IPS-18c (cell line): Measurements from ENCODE around the gene HAUS5.
"Not testable (repeated sequence)": the region's sequence is repeated elsewhere in the genome, so short reads cannot be mapped to it uniquely, and the experiment has no call there.

Experiments used
- H3K4me3 ChIP-seq: 2 replicates; pipeline ENCODE4 v1.7.0; 2013; ENCODE audit warnings: low read depth, mild to moderate bottlenecking, low read length, moderate library complexity; ENCODE audit not compliant: insufficient read depth
- H3K9me3 ChIP-seq: one replicate; pipeline ENCODE4 v1.6.1; 2013; ENCODE audit warnings: mild to moderate bottlenecking, low read length, moderate library complexity; ENCODE audit not compliant: control insufficient read depth, insufficient read depth

Gene HAUS5

GRCh38 chr19:35596366-35596999 lies 16.1 kb upstream of the HAUS5 start:
- Histone ChIP-seq H3K4me3 (no peak overlapping the region), H3K9me3 (no peaks in the 10 kb centered on the region)

GRCh38 chr19:35601971-35602370 lies 10.6 kb upstream of the HAUS5 start:
- no peak overlapping the region for H3K4me3 ChIP-seq
- H3K9me3 ChIP-seq: peaks cover 2% of the 10 kb centered on the region

GRCh38 chr19:35604436-35604835 lies 8.1 kb upstream of the HAUS5 start:
- H3K9me3 ChIP-seq, H3K4me3 ChIP-seq: not testable (repeated sequence)

- not testable (repeated sequence) for H3K4me3 ChIP-seq, H3K9me3 ChIP-seq
These were observed 5.4 kb upstream of the HAUS5 start for GRCh38 chr19:35607170-35607569.

- Histone ChIP-seq H3K9me3 (peaks cover 2% of the 10 kb centered on the region), H3K4me3 (no peak overlapping the region)
These were observed 4.9 kb upstream of the HAUS5 start for GRCh38 chr19:35607661-35608060.

GRCh38 chr19:35608251-35608650 lies 4.3 kb upstream of the HAUS5 start:
- H3K9me3 ChIP-seq: peaks cover 2% of the 10 kb centered on the region
- H3K4me3 ChIP-seq: no peak overlapping the region

- Histone ChIP-seq H3K9me3 (peaks cover 2% of the 10 kb centered on the region), H3K4me3 (no peak overlapping the region)
These were observed 2.6 kb upstream of the HAUS5 start for GRCh38 chr19:35609851-35610353.

GRCh38 chr19:35612224-35612558 lies 344 bp upstream of the HAUS5 start:
- H3K9me3 ChIP-seq: no peaks in the 10 kb centered on the region

GRCh38 chr19:35613574-35613973 lies 1.0 kb downstream of the HAUS5 start:
- no peaks in the 10 kb centered on the region for H3K9me3 ChIP-seq
- H3K4me3 ChIP-seq: no peak overlapping the region

More at GRCh38 chr19:35612224-35612558, 344 bp upstream of the HAUS5 start:
- H3K4me3 ChIP-seq: peak overlapping the region; percentile 5; the same call in 1 of the 2 replicates

GRCh38 chr19:35615036-35615435 lies 2.5 kb downstream of the HAUS5 start:
- no peaks in the 10 kb centered on the region for H3K9me3 ChIP-seq
- H3K4me3 ChIP-seq: no peak overlapping the region

- no peaks in the 10 kb centered on the region for H3K9me3 ChIP-seq
- no peak overlapping the region for H3K4me3 ChIP-seq
These were observed 6.3 kb downstream of the HAUS5 start for GRCh38 chr19:35618857-35619256.

GRCh38 chr19:35619290-35619923 lies 6.9 kb downstream of the HAUS5 start:
- no peaks in the 10 kb centered on the region for H3K9me3 ChIP-seq

GRCh38 chr19:35620001-35620400 lies 7.5 kb downstream of the HAUS5 start:
- no peak overlapping the region for H3K4me3 ChIP-seq
- H3K9me3 ChIP-seq: no peaks in the 10 kb centered on the region

More at GRCh38 chr19:35619290-35619923, 6.9 kb downstream of the HAUS5 start:
- H3K4me3 ChIP-seq: no peak overlapping the region

- H3K9me3 ChIP-seq: no peaks in the 10 kb centered on the region
- H3K4me3 ChIP-seq: no peak overlapping the region
These were observed 9.2 kb downstream of the HAUS5 start for GRCh38 chr19:35621708-35622107.

GRCh38 chr19:35622750-35623149 lies 10.2 kb downstream of the HAUS5 start:
- H3K4me3 ChIP-seq: no peak overlapping the region
- no peaks in the 10 kb centered on the region for H3K9me3 ChIP-seq

- no peaks in the 10 kb centered on the region for H3K9me3 ChIP-seq
These were observed 10.9 kb downstream of the HAUS5 start for GRCh38 chr19:35623327-35624010.

GRCh38 chr19:35628264-35628564 lies 15.7 kb downstream of the HAUS5 start:
- peak overlapping the region; percentile 66 for H3K4me3 ChIP-seq
- H3K9me3 ChIP-seq: no peaks in the 10 kb centered on the region

More at GRCh38 chr19:35623327-35624010, 10.9 kb downstream of the HAUS5 start:
- H3K4me3 ChIP-seq: no peak overlapping the region
